ENCODE results near the gene PWP1. TPM values are rescaled to one million over a fixed set of nuclear protein-coding genes. Genes with fewer than 3 reads are reported as not detected.
"Not testable (repeated sequence)": the region's sequence is repeated elsewhere in the genome, so short reads cannot be mapped to it uniquely, and the experiment has no call there.

PWP1 gene
- total RNA-seq, 4 donors from 2014 or later: 75.9 to 104 (median 92.0) TPM

DNA sequence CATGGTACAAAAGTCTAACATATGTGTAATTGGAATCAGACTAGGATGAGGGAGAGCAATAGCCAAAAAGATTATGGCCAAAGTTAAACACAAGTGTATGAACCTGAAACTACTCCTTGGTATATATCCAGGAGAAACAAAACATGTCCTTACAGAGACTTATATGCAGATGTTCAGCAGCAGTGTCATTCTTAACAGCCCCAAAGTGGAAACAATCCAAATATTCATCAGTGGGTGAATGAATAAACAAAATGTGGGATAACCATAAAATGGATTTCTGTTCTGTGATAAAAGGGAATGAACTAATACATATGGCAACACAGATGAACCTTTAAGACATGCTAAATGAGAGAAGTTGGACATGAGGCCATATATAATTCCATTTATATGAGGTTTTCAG, 30.2 kb downstream of the PWP1 start:
- Histone ChIP-seq H3K27ac (no peak overlapping the region), H3K27me3 (no peaks in the 10 kb centered on the region), H3K4me1 (no peaks in the 10 kb centered on the region), H3K9me3 (no peaks in the 10 kb centered on the region), H3K36me3 (peaks cover 3 to 74% (median 7%) of the 10 kb centered on the region in 3 donors), H3K4me3 (no peak overlapping the region)
- no peak for DNase-seq (ENCODE audit: low spot score in 2 of 2)
- TF ChIP-seq EP300 (IDR thresholded peaks at IDR 0.05) (no peak), POLR2A (IDR thresholded peaks at IDR 0.05) (no peak)
- TF ChIP-seq, protein P1, sequence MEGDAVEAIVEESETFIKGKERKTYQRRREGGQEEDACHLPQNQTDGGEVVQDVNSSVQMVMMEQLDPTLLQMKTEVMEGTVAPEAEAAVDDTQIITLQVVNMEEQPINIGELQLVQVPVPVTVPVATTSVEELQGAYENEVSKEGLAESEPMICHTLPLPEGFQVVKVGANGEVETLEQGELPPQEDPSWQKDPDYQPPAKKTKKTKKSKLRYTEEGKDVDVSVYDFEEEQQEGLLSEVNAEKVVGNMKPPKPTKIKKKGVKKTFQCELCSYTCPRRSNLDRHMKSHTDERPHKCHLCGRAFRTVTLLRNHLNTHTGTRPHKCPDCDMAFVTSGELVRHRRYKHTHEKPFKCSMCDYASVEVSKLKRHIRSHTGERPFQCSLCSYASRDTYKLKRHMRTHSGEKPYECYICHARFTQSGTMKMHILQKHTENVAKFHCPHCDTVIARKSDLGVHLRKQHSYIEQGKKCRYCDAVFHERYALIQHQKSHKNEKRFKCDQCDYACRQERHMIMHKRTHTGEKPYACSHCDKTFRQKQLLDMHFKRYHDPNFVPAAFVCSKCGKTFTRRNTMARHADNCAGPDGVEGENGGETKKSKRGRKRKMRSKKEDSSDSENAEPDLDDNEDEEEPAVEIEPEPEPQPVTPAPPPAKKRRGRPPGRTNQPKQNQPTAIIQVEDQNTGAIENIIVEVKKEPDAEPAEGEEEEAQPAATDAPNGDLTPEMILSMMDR (IDR thresholded peaks at IDR 0.05): no peak

DNA sequence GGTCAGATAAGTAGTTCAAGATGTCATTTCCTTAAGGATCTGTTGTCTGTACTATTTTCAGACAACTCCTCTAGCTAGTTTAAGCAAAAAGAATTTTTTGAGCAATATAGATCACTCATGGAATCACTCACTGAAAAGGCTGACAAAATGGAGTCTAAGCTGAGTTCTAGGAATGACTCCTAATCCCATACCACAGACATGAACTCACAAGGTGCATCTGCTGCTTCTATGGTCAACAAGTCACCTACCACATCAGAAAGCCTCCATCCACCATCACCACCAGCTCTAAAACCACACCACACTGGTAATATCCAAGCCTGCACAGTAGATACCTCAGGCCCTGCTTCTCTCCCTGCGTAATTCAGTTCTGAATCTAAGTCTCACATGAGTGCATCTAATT, 33.0 kb downstream of the PWP1 start:
- Histone ChIP-seq H3K27me3 (no peaks in the 10 kb centered on the region), H3K27ac (no peak overlapping the region), H3K9me3 (no peaks in the 10 kb centered on the region), H3K4me1 (no peaks in the 10 kb centered on the region), H3K36me3 (peaks cover 0 to 63% (median 0%) of the 10 kb centered on the region in 3 donors), H3K4me3 (no peak overlapping the region)
- 96% methylated on average over 1 of the region's 1 CpG for WGBS, 2 donors
- no peak for DNase-seq (ENCODE audit: low spot score in 2 of 2)
- TF ChIP-seq POLR2A (IDR thresholded peaks at IDR 0.05) (no peak), EP300 (IDR thresholded peaks at IDR 0.05) (no peak)
- TF ChIP-seq, protein P1 (IDR thresholded peaks at IDR 0.05): no peak

DNA sequence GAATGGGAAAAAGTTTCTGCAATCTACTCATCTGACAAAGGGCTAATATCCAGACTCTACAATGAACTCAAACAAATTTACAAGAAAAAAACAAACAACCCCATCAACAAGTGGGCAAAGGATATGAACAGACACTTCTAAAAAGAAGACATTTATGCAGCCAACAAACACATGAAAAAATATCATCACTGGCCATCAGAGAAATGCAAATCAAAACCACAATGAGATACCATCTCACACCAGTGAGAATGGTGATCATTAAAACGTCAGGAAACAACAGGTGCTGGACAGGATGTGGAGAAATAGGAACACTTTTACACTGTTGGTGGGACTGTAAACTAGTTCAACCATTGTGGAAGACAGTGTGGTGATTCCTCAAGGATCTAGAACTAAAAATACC, 41.7 kb downstream of the PWP1 start:
- not testable (repeated sequence) for H3K9me3 ChIP-seq; H3K4me1 ChIP-seq; H3K4me3 ChIP-seq; H3K27ac ChIP-seq; H3K27me3 ChIP-seq; DNase-seq (ENCODE audit: low spot score in 2 of 2)
- WGBS, 2 donors: 75 to 81% methylated on average over 1 of the region's 1 CpG
- H3K36me3 ChIP-seq: peaks cover 0 to 11% (median 0%) of the 10 kb centered on the region in 3 donors

DNA sequence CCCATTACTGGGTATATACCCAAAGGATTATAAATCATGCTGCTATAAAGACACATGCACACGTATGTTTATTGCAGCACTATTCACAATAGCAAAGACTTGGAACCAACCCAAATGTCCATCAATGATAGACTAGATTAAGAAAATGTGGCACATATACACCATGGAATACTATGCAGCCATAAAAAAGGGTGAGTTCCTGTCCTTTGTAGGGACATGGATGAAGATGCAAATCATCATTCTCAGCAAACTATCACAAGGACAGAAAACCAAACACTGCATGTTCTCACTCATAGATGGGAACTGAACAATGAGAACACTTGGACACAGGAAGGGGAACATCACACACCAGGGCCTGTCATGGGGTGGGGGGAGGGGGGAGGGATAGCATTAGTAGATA, 42.1 kb downstream of the PWP1 start:
- not testable (repeated sequence) for H3K27me3 ChIP-seq
- 100% methylated on average over 1 of the region's 1 CpG; no CpG with 5 or more reads in 1 of the 2 donors for WGBS, 2 donors
- peaks cover 0 to 11% (median 0%) of the 10 kb centered on the region in 3 donors for H3K36me3 ChIP-seq

DNA sequence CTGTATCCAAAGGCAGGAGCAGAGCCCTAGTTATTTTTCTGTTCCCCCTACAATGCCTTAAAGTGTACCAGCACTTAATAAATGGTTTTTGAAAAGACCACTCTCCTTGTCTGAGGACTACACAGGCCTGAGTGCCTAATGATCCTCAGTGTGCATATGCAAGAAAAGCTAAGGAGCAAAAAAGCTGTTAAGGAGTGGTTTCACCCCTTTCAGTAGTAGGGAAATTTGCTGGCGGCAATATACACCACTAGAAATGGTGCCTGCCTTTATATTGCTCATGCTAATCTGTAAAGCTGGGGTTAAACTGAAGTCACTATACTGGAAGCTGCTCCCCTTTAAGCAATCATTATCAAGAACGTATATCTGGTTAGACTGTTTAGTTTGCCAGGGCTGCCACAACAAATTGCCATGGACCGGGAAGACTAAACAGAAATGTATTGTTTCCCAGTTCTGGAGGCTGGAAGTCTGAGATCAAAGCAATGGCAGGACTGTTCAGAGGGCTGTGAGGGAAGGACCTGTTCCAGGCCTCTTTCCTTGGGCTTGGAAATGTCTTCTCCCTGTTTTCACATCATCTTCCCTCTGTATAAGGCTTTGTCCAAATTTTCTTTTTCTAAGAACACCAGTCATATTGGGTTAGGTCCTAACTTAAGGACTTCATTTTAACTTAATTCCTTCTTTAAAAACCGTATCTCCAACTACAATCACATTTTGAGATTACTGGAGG, 45.2 kb downstream of the PWP1 start:
- no peaks in the 10 kb centered on the region for H3K9me3 ChIP-seq
- TF ChIP-seq EP300 (IDR thresholded peaks at IDR 0.05): no peak
- TF ChIP-seq, protein P1 (IDR thresholded peaks at IDR 0.05): no peak
- TF ChIP-seq POLR2A (IDR thresholded peaks at IDR 0.05): no peak
- H3K36me3 ChIP-seq: peaks cover 0 to 36% (median 0%) of the 10 kb centered on the region in 3 donors
- DNase-seq (ENCODE audit: low spot score in 2 of 2): no peak
- peak overlapping the region in 1 of 4 donors; percentile 65 for H3K27ac ChIP-seq
- 50 to 63% methylated on average over 4 of the region's 4 CpGs for WGBS, 2 donors
- H3K4me3 ChIP-seq: no peak overlapping the region
- H3K27me3 ChIP-seq: no peaks in the 10 kb centered on the region
- H3K4me1 ChIP-seq: no peaks in the 10 kb centered on the region

More for the DNA sequence above, 42.1 kb downstream of the PWP1 start:
- DNase-seq (ENCODE audit: low spot score in 2 of 2); H3K9me3 ChIP-seq; H3K4me1 ChIP-seq; H3K27ac ChIP-seq; H3K4me3 ChIP-seq: not testable (repeated sequence)

DNA sequence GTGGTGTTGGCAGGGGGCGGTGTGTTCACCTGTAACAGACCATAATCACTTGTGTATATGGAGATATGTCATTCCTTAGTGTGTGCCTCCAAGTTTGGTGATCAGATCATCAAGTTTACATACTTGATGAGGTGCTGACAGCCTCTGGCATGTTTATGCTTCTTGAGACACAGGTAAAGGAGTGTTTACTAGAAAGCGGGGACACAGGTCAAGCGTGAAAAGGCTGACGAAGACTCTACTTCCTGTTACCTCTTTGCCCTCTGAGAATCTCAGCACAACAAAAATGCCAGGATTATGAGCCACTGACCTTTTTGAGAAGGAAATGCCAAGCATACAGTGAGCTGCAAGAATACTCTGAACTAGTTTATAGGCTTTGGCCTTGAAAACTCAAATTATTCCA, 45.8 kb downstream of the PWP1 start:
- no peaks in the 10 kb centered on the region for H3K4me1 ChIP-seq
- DNase-seq (ENCODE audit: low spot score in 2 of 2): no peak
- no peak overlapping the region for H3K4me3 ChIP-seq
- no peaks in the 10 kb centered on the region for H3K9me3 ChIP-seq
- H3K36me3 ChIP-seq: peaks cover 0 to 41% (median 0%) of the 10 kb centered on the region in 3 donors
- no peaks in the 10 kb centered on the region for H3K27me3 ChIP-seq
- WGBS, 2 donors: 77 to 86% methylated on average over 4 of the region's 4 CpGs
- TF ChIP-seq, protein P1 (IDR thresholded peaks at IDR 0.05): no peak
- TF ChIP-seq POLR2A (IDR thresholded peaks at IDR 0.05): no peak
- no peak for TF ChIP-seq EP300 (IDR thresholded peaks at IDR 0.05)
- H3K27ac ChIP-seq: peak overlapping the region in 1 of 4 donors; percentile 65
